Right cardiac atrium (tissue), 5 donors: Measurements from ENCODE around the gene PNCK. TPM values are rescaled to one million over a fixed set of nuclear protein-coding genes. Genes with fewer than 3 reads are reported as not detected.

Source experiments
- ATAC-seq, 2 donors: fragments of 200-7000 bp; cut with Tn5 transposase; one replicate each; pipeline versions ENCODE4 v1.8.0 to v1.9.1; 2020; ENCODE audit warnings: moderate library complexity in 2 of 2, mild to moderate bottlenecking in 1 of 2
- DNase-seq, 3 donors: peaks; one replicate each; pipeline ENCODE4 v3.0.0-alpha.2; 2020
- H3K27ac ChIP-seq: one replicate; pipeline ENCODE4 v1.5.1; 2013; ENCODE audit warnings: mild to moderate bottlenecking, low read length, control low read depth, moderate library complexity
- H3K27me3 ChIP-seq: one replicate; pipeline ENCODE4 v1.6.1; 2013; ENCODE audit not compliant: control insufficient read depth, insufficient read depth
- H3K4me1 ChIP-seq: one replicate; pipeline ENCODE4 v1.6.1; 2013; ENCODE audit warnings: low read length; ENCODE audit not compliant: control insufficient read depth, insufficient read depth
- H3K4me3 ChIP-seq: one replicate; pipeline ENCODE4 v1.5.1; 2013; ENCODE audit warnings: low read length, control low read depth
- H3K9me3 ChIP-seq: one replicate; pipeline ENCODE4 v1.6.1; 2013; ENCODE audit warnings: low read length; ENCODE audit not compliant: control insufficient read depth
- WGBS: extraction: QIAGEN DNeasy Blood & Tissue Kit; methylation state at CpG from one replicate; pipeline ENCODE4 v1.1.7; 2013; 5-methylcytosine and 5-hydroxymethylcytosine counted together
- intact Hi-C, 4 donors: fragments of 100-400 bp; cut with DNase I; formaldehyde crosslinking; loops; one replicate each; pipeline versions ENCODE4 v1.11.0 to v1.14.0; 2022 to 2023
- polyA plus RNA-seq: library from polyadenylated mRNA; stranded (reverse); fragments of 200-250 nt; gene quantifications from one replicate; pipeline ENCODE4 v1.2.3, GENCODE V29; 2013
- total RNA-seq, 4 donors: library from RNA; stranded (reverse); fragmentation: NEBNext Ultra II Directional; extraction: Animal tissue kit (Norgen Biotek cat#: 25700); gene quantifications; one replicate each; pipeline ENCODE4 v1.2.1, GENCODE V29; 2021
- donor health status: healthy with polysubstance abuse.
- donor health status: DM: no; HTN: yes; CAD: no.
- donor health status: DM: no; HTN: no; CAD: no.
- donor health status: DM: no; HTN: yes; CAD: no; lungs with severe emphysema.
- donor health status: DM: yes; HTN: yes; CAD: no.

PNCK gene
- total and polyA plus RNA-seq, 5 donors, result 7.8 to 12.4 (median 10.0) TPM

DNA sequence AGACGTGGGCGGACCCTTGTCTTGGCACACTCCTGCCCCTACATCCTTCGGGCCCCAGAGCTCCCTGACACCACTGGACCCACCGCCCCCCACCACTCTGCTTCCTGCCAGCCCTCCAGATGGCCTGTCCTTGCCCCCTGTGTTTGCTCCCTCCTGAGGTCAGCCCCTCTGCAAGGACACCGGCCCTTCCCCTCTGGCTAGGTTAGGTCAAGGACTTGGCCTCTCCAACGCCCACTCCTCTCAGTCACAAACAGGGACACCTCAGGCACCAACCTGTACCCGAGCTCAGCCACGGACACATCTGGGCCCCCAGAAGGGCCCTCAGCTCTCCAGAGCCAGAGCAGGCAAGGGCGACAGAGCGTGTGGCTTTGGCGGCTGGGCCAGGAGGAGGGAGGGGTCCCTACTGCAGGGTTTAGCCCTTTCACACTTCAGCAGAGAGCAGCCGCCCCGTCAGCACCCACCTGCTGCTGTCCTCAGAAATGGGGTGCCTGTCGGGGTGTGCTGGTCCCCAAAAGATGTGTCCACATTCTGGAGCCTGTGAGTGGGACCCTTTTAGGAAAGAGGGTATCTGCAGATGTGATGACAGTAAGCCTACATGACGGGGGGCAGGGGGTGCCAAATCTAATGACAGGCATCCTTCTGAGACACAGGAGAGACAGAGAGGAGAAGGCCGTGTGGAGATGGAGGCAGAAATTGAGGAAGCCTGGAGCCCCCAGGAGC, 50.1 kb downstream of the PNCK start:
- H3K27ac ChIP-seq, result no peak overlapping the region
- DNase-seq, result no peak
- H3K4me1 ChIP-seq, result no peaks in the 10 kb centered on the region
- H3K27me3 ChIP-seq, result no peaks in the 10 kb centered on the region
- no peak for ATAC-seq
- intact Hi-C loops, result no loop called here
- WGBS, result 73% methylated on average over 16 of the region's 16 CpGs
- no peaks in the 10 kb centered on the region for H3K9me3 ChIP-seq
- H3K4me3 ChIP-seq, result no peak overlapping the region

DNA sequence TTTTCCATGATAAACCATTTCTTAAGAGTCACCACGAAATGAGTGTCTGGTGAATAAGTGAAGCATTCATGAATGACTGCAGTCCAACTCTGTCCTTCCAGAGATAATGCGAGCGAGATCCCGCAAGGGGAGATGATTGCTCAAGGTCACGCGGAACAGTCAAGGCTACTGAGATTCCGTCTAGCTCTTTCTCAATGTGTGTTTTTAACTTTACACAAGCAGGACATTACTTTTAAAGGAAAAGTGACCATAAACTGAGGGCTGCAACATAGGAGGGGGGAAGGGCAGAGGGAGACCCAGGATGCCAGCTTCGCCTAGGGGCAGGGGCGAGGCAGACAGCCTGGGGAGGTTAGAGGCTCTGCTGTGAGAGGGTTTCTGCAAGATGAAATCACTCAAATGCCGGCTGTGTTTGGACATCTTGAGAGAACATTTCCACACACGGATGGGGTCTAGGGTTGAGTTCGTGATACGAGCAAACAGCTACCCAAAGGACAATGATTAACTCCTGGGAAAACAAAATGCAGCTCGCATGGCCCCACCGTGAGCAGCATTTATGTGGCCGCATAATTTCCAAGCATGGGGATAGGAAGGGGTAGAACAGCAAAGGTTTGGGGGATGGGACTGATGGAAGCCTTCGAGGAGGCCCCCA, 50.8 kb downstream of the PNCK start:
- intact Hi-C loops, result no loop called here
- ATAC-seq (no peak), DNase-seq (no peak)
- no peaks in the 10 kb centered on the region for H3K27me3 ChIP-seq
- WGBS, result 60% methylated on average over 17 of the region's 17 CpGs
- no peaks in the 10 kb centered on the region for H3K4me1 ChIP-seq
- H3K27ac ChIP-seq, result no peak overlapping the region
- no peaks in the 10 kb centered on the region for H3K9me3 ChIP-seq
- no peak overlapping the region for H3K4me3 ChIP-seq

DNA sequence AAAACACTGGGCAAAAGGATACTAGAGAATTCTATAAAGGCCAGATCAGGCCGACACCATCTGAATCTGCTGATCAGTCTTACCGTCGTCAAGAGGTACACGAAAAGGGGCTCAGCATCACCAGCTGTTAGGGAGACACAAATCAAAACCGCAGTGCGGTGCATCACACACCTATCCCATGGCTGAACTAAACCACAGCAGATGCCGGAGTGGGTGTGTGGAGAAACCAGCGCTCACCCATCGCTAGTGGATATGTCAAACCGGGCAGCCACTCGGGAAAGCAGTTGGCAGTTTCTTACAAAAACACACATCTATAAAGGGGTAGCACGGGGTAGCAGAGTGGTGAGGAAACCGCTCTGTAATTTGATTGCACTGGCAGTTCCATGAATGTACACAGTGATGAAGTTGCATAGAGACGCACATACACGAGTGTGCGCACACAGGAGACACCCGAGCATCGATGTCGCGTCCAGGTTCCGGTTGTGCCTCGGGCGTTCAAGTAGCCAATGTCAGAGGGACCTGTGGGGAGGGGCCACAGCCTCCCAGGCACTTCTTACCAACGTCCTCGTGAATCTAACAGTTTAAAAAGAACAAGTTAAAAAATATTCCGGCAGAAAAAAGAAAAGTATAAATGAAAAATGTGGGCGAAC, 51.5 kb downstream of the PNCK start:
- no peaks in the 10 kb centered on the region for H3K9me3 ChIP-seq
- no peaks in the 10 kb centered on the region for H3K4me1 ChIP-seq
- H3K4me3 ChIP-seq, result no peak overlapping the region
- ATAC-seq, result no peak
- H3K27ac ChIP-seq, result no peak overlapping the region
- H3K27me3 ChIP-seq, result no peaks in the 10 kb centered on the region
- no peak for DNase-seq
- WGBS, result 91% methylated on average over 27 of the region's 27 CpGs
- intact Hi-C loops, result no loop called here

DNA sequence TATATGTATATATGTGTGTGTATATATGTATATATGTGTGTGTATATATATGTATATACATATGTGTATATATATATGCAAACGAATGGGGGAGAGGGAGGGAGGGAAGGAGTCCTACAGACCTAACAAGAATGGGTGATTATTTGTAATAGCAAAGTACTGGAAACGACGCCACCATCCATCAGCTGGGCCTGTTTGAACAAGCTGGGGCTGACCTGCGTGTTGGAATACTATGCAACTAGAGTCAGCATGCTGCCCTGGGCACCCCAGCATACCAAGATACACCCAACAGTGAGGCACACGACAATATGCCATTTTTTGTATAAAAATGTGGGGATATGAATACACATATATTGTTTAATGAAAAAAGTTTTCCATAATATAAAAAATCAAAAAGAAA, 53.0 kb downstream of the PNCK start:
- no peaks in the 10 kb centered on the region for H3K4me1 ChIP-seq
- intact Hi-C loops, result no loop called here
- WGBS, result 84% methylated on average over 5 of the region's 5 CpGs
- ATAC-seq, result no peak
- no peak for DNase-seq
- no peak overlapping the region for H3K27ac ChIP-seq
- no peak overlapping the region for H3K4me3 ChIP-seq
- no peaks in the 10 kb centered on the region for H3K27me3 ChIP-seq
- no peaks in the 10 kb centered on the region for H3K9me3 ChIP-seq

Other genes with a start within 250 kb of the PNCK start
- under 1 TPM in 2 of 4 donors, not detected in 2; 0.28 to 0.91 TPM for gene TREX2, start 227.8 kb downstream of the PNCK start, total RNA-seq
- gene TREX2, start 227.8 kb downstream of the PNCK start, polyA plus RNA-seq, result 0.48 TPM
- gene HAUS7, start 203.2 kb downstream of the PNCK start, total RNA-seq, result 10 to 100 TPM; 14.5 to 18.3 (median 16.8) TPM
- 17.3 TPM for gene HAUS7, start 203.2 kb downstream of the PNCK start, polyA plus RNA-seq
- gene BGN, start 178.8 kb downstream of the PNCK start, total RNA-seq, result 100 to 1,000 TPM; 173 to 244 (median 206) TPM
- gene BGN, start 178.8 kb downstream of the PNCK start, polyA plus RNA-seq, result 167 TPM
- not detected for gene ATP2B3, start 156.2 kb downstream of the PNCK start, total RNA-seq
- gene ATP2B3, start 156.2 kb downstream of the PNCK start, polyA plus RNA-seq, result under 0.01 TPM
- 10 to 100 TPM; 24.4 to 32.9 (median 30.6) TPM for gene CCNQ, start 74.7 kb downstream of the PNCK start, total RNA-seq
- 55.0 TPM for gene CCNQ, start 74.7 kb downstream of the PNCK start, polyA plus RNA-seq
- gene DUSP9, start 26.6 kb downstream of the PNCK start, total RNA-seq, result under 1 TPM in 1 of 4 donors, not detected in 3; 0.14 TPM
- gene DUSP9, start 26.6 kb downstream of the PNCK start, polyA plus RNA-seq, result not detected
- 100 to 1,000 TPM; 107 to 191 (median 151) TPM for gene SLC6A8, start 14.1 kb upstream of the PNCK start, total RNA-seq
- 131 TPM for gene SLC6A8, start 14.1 kb upstream of the PNCK start, polyA plus RNA-seq
- 100 to 1,000 TPM; 111 to 143 (median 123) TPM for gene BCAP31, start 50.6 kb upstream of the PNCK start, total RNA-seq
- gene BCAP31, start 50.6 kb upstream of the PNCK start, polyA plus RNA-seq, result 149 TPM
- 10 to 100 TPM; 14.1 to 15.9 (median 15.5) TPM for gene ABCD1, start 51.0 kb upstream of the PNCK start, total RNA-seq
- gene ABCD1, start 51.0 kb upstream of the PNCK start, polyA plus RNA-seq, result 11.0 TPM
- 10 to 100 TPM in 1 of 4 donors, 1 to 10 TPM in 3; 7.0 to 10.9 (median 9.5) TPM for gene PLXNB3, start 90.4 kb upstream of the PNCK start, total RNA-seq
- 6.8 TPM for gene PLXNB3, start 90.4 kb upstream of the PNCK start, polyA plus RNA-seq
- gene SRPK3, start 107.2 kb upstream of the PNCK start, total RNA-seq, result 10 to 100 TPM; 27.0 to 53.1 (median 39.3) TPM
- 36.5 TPM for gene SRPK3, start 107.2 kb upstream of the PNCK start, polyA plus RNA-seq
- 10 to 100 TPM; 60.6 to 68.6 (median 66.6) TPM for gene IDH3G, start 120.6 kb upstream of the PNCK start, total RNA-seq
- 66.9 TPM for gene IDH3G, start 120.6 kb upstream of the PNCK start, polyA plus RNA-seq
- 100 to 1,000 TPM; 162 to 208 (median 193) TPM for gene SSR4, start 120.9 kb upstream of the PNCK start, total RNA-seq
- 336 TPM for gene SSR4, start 120.9 kb upstream of the PNCK start, polyA plus RNA-seq
- gene PDZD4, start 156.7 kb upstream of the PNCK start, total RNA-seq, result 1 to 10 TPM; 3.6 to 6.9 (median 5.4) TPM
- 4.1 TPM for gene PDZD4, start 156.7 kb upstream of the PNCK start, polyA plus RNA-seq
- 10 to 100 TPM in 1 of 4 donors, 1 to 10 TPM in 3; 8.3 to 14.1 (median 9.3) TPM for gene L1CAM, start 212.4 kb upstream of the PNCK start, total RNA-seq
- gene L1CAM, start 212.4 kb upstream of the PNCK start, polyA plus RNA-seq, result 7.3 TPM
- 1 to 10 TPM; 1.6 to 3.7 (median 2.5) TPM for gene AVPR2, start 230.9 kb upstream of the PNCK start, total RNA-seq
- gene AVPR2, start 230.9 kb upstream of the PNCK start, polyA plus RNA-seq, result 4.1 TPM